ENCODE measurements around the gene CAND2.

DNA sequence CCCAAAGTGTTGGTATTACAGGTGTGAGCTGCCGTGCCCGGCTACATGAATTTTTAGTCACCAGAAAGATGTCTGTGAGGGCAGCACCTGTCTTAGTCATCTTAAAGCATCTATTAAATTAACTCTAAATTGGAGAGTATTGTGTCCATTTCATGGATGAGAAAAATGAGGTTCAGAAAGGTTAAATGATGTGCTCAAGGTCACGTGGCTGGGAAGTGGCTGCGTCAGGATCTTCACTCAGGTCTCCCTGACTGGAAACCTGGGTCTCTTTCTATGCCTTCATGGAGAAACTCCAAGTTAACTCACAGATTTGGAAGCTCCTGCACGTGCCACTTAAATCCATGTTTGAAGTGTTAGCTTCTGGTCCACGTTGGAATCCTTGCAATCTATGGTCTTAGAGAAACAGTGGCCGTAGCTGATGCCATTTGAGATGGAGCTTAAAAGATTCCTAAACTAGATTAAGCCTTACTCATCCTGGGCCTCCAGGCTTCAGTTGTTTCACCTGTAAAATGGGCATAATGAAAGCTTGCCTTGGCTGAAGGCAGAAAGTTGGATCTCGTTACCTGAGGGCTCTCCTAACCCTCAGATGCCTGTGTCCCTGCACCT, 32.2 kb upstream of the CAND2 start:
- TF ChIP-seq POLR2AphosphoS5 (IDR thresholded peaks at IDR 0.05; ENCODE audit: low read depth, low read length) (no peak), POLR2A (IDR thresholded peaks at IDR 0.05; ENCODE audit: low read depth, low read length) (no peak)
